NCI-H2171 treated with DMSO at 0.1 percent for 48 hours (cell line): Measurements from ENCODE around the gene SLC25A12.

Experiments
- DNase-seq: peaks from one replicate; lab custom pipeline; 2025; lab: John Stamatoyannopoulos, UW

Gene SLC25A12

GRCh38 chr2:171883275-171883893, 10.7 kb downstream of the SLC25A12 start:
- DNase-seq, result no peak

GRCh38 chr2:171882089-171882769, 11.8 kb downstream of the SLC25A12 start:
- no peak for DNase-seq

GRCh38 chr2:171880774-171881173, 13.3 kb downstream of the SLC25A12 start:
- DNase-seq, result no peak

DNA sequence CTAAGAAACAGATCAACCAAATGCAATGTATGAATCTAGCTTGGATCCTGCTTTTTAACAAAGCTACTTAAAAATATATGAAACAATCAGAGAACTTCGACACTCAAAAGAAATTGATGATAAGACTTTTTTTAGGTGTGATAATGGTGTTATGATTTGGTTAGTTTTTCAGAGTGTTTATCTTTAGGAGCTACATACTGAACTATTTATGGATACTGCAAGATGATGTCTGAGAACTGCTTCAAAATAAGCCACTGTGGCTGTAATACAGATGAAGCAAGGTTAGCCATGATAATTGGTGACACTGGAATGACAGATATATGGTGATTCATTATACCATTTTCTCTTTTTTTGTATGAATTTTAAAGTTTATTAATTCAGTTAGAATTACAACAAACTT, 14.2 kb downstream of the SLC25A12 start:
- DNase-seq, result no peak

DNA sequence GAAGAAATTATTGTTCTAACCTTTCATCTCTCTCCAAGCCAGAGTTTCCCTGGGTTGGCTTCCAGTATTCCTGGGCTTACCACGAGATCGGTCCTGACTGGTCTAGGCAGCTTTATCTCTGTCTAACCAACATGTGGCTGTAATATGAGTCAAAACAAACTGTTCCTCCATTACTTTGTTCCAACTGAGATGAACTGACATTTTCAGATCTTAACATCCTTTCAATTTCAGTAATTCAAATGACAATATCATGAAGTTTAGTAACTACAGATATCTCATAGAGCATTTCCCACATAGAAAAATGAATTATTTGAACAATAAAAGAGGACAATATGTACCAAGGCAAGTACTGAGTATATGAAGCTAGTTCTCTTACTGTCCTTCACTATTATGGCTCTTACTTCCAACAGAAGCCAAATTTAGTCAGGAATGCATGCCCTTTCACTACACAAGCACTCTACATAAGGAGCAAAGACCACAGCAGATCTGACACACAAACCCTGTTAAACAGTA, 15.5 kb downstream of the SLC25A12 start:
- peak; percentile 77 for DNase-seq

GRCh38 chr2:171874963-171875362, 19.1 kb downstream of the SLC25A12 start:
- no peak for DNase-seq

DNA sequence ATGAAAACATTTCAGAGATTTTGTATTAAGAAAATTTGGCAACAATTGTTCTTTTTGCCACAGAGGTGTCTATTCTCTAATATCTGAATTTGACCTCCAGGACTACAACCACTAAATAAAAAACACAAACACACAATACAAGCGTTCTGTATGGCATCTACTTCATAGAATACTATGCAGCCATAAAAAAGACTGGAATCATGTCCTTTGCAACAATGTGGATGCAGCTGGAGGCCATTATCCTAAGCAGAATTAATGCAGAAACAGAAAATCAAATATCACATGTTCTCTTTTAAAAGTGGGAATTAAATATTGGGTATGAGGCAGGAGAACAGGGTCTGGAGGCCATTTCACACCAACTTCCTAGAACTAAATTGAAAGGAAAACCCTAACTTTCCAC, 19.5 kb downstream of the SLC25A12 start:
- no peak for DNase-seq

GRCh38 chr2:171864357-171864985, 29.6 kb downstream of the SLC25A12 start:
- no peak for DNase-seq

DNA sequence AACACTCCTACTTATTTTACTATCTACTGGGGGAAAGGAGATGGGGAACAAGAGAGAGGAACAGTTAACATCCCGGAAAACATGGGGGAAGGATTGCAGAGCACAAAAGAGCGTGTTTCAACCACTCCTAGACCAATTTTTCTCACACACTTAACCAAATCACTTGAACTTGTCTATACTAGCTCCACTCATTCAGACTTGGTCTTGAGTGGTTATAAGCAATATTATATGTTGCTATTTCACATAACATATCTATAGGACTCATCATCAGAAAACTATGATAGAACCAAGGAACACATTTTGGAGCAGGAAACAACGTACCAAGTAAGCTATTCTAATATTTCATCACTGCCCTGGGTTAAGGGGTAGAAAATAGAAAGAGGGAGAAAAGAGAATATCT, 31.5 kb downstream of the SLC25A12 start:
- DNase-seq, result no peak

DNA sequence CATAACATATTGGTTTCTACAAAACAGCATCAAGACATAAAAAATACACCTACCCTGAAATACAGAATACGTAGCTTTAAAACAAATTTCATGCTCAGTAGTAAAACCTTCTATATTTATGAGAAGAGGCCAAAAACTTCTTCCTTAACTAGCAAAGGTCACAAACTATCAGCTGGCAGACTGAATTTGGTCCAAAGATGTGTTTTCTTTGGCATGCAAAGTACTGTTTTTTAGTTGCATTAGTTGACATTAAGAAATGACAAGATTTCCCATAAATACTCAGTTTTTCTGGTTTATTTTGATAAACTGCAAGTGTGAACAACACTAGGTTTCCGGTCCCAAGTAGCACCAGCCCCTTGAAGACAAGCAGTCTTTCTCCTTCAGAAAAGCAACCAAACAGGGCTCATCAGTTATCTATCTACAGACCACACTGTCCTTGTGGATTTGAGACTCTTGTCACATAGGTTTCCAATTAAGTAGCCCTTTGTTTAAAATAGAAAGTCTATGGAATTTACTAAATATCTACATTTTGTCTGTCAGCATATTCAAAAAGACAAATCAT, 35.6 kb downstream of the SLC25A12 start:
- DNase-seq, result no peak

DNA sequence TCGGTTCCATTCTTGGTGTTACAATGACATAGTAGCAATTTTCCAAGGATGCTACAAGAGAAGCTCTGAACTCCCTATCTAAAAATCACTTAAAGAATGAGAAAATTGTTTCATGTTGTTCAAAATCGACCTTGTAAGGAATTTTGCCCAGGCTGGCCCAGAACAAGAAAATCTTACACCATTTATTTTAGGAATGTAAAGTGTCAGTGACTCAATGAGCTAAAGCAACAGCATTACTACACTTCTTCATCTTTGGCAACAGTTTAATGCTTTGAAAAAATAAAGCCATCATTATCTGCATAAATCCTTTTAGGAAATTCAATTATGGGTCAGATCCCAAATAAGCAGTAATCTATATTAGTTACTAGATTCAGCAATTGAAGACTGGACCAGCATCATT, 38.6 kb downstream of the SLC25A12 start:
- no peak for DNase-seq

DNA sequence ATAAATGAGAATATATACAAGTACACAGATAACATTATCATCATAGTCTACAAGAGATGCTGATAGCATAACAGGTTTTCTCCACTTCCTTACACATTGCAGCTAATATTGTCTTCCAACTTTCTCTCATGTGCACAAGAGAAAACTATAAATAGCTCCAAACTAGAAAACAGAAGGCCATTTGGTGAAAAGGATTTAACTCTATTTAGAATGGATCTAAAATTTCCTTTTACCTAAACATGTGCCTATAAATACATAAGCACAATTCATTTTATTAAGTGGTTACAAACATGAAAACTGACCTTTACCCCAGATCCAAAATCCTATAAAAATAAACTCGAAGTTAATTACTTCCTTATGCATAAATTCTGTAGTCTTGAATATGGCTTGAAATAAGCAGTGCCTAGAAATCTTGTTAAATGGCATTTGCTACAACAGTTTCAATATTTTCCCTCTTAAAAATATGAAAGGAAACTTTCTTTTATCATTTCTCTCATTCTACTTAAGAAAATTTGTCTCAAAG, 41.6 kb downstream of the SLC25A12 start:
- DNase-seq, result no peak

GRCh38 chr2:171847627-171848026, 46.4 kb downstream of the SLC25A12 start:
- DNase-seq, result no peak

DNA sequence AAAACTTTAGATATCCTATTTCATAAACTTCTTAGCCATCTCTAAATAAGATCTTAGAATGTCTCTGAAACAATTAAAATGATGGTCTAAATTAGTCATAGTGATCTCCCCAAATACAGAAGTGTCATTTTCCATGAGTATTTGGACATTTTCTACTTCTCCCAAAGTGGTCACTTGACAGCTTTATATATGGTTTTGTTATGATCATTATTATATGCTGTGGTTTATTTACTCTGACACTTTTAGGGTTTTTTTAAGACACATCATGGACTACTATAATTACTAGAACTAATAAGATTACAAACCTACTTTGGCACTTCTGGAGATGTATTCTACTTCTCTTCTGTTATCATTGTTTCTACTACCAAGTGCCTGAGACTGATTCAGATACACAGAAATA, 47.1 kb downstream of the SLC25A12 start:
- no peak for DNase-seq

DNA sequence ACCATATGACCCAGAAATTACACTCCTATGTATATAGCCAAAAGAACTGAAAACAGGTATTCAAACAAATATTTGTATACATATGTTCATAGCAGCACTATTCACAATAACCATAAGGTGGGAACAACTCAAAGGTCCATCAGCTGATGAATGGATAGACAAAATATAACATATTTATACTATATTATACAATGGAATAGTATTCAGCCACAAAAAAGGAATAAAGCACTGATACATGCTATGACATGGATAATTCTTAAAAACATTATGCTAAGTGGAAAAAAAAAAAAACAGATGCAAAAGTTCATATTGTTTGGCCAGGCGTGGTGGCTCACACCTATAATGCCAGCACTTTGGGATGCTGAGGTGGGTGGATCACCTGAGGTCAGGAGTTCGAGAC, 52.0 kb downstream of the SLC25A12 start:
- DNase-seq, result no peak

- no peak for DNase-seq
These were observed 56.3 kb downstream of the SLC25A12 start for GRCh38 chr2:171837736-171838135.

- DNase-seq, result no peak
These were observed 57.7 kb downstream of the SLC25A12 start for GRCh38 chr2:171836146-171836910.

GRCh38 chr2:171835386-171835785, 58.7 kb downstream of the SLC25A12 start:
- DNase-seq, result no peak

DNA sequence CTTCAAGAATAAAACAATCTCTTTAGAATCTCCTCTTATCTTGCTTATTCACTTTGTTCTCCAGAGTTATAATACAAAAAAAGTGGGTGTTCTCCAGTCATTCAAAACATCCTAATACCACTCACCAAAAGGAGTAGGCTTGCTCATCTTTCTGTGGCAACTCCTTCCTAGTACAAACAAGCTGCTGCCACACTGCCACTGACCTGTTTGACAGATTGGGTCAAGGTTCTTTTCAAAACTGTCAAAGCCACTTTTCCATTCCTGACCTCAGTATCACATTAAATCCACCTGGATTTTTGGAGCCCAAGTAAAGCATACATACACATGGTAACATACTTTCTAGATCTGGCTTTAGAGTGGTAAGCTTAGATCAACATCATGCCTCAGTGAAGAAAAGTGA, 59.8 kb downstream of the SLC25A12 start:
- no peak for DNase-seq

DNA sequence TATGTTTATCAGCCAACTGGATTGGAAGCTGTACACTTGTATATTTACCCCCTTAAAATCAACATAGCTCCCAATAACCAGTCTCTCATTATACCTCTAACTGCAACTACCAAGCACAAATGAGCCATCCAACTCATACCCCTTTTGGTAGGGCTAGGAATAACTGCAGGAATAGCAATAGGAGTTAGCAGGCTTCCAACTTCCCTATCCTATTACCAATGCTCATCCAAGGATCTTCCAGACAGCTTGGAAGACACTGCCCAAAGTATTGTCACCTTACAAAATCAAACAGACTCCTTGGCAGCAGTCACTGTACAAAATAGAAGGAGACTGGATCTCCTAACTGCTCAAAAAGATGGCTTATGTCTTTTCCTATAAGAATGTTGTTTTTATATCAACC, 61.6 kb downstream of the SLC25A12 start:
- DNase-seq, result no peak

DNA sequence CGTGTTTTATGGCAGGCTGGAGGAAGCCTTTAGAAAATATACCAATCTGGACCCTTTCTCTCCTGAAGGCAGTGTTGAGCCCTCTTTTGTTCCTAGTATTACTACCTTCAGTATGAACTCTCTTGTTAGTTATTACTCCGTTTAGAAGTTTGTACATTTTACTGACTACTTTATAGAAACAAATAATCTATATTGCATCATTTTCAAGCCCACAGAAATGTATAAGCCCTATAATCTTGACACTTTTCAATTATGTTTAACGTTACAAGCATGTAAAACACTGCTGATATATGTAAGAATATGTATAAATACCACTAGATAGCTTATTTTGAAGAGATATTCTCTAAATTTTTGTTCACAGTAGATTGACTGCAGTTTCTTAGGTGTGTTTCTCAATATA, 64.0 kb downstream of the SLC25A12 start:
- no peak for DNase-seq

DNA sequence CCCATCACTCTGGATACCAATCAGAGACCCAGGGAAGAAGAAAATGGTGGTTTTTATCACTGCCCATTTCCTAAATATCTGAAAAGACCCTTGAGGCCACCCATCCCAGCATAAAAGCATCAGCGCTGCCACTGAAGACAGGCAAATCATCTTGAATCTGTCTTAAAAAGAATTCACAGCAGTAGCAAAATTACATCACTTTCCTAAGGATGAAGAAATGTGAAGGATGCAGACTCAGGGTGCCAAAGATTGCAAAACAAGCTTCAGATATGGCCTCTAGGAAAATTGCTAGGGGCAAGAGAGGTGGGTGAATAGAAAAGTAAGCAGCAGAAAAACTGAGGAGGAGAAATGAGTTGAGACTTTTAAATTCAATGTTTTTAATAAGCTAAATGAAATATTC, 70.0 kb downstream of the SLC25A12 start:
- DNase-seq, result no peak
